ENCODE results near the gene KCNG2. TPM values are rescaled to one million over a fixed set of nuclear protein-coding genes. Genes with fewer than 3 reads are reported as not detected.

Gene KCNG2
- polyA plus RNA-seq, 1 donor = 0.46 TPM

GRCh38 chr18:79798999-79799370, 1.2 kb downstream of the KCNG2 start:
- no peak for DNase-seq (ENCODE audit: low read depth)

GRCh38 chr18:79799619-79800370, 2.1 kb downstream of the KCNG2 start:
- no peak for DNase-seq (ENCODE audit: low read depth)

DNA sequence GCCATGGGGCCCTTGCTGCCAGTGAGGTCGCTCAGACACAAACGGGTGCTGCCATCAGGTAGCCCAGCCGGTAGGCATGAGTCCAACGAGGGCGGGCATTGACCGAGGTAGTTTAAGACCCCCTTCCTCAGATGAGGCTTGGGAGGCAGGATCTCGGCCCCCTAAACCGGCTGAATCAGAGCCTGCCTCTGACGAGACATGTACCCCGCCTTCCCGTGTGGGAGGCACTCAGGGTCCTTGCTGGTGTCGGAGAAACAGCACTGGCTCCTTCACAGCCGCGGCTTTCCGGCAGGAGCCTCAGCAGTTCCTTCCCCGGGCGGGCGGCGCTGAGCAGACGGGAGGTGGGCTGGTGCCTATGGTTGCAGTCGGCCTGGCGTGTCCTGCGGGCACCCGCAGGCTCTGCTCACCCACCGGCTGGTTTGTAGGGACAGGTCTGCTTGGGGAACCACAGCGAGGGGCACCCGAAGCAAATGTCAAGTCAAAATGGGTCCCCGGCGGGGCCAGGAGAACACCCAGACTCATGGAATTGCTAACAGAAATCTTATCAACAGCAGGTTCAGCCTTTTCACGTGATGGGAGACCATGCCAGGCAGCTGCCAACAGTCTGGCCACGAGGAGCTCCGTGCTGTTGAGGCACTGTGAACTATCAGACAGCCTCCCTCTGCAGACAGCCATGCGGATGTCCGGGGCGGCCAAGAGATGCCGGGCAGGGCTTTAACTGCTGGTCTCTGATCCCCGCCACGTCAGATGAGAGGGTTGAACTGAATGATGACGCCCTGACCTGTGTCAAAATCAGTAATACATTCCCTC, 2.8 kb downstream of the KCNG2 start:
- DNase-seq (ENCODE audit: low read depth) = no peak

DNA sequence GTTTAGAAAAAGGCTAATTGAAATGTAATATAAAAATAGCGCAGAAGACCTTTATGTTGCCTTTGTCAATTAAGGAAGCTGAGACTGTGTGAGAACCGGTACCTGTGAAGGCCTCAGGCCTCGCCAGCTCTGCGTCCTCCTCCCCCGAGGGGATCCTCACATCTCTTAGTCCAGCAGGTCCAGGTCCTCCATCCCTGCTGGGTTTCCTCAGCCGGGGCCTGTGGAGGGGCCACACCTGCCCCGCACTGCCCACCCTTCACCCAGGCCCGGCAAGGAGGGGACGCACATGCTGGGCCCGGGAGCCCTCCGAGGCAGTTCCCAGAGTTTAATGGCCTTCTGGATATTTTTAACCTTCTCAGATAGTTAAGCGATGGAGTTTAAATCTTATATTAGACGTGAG, 3.5 kb downstream of the KCNG2 start:
- DNase-seq (ENCODE audit: low read depth) = no peak

- no peak for DNase-seq (ENCODE audit: low read depth)
Measured at GRCh38 chr18:79801641-79802040, 3.9 kb downstream of the KCNG2 start.

- DNase-seq (ENCODE audit: low read depth) = no peak
Measured at GRCh38 chr18:79802298-79802697, 4.6 kb downstream of the KCNG2 start.

DNA sequence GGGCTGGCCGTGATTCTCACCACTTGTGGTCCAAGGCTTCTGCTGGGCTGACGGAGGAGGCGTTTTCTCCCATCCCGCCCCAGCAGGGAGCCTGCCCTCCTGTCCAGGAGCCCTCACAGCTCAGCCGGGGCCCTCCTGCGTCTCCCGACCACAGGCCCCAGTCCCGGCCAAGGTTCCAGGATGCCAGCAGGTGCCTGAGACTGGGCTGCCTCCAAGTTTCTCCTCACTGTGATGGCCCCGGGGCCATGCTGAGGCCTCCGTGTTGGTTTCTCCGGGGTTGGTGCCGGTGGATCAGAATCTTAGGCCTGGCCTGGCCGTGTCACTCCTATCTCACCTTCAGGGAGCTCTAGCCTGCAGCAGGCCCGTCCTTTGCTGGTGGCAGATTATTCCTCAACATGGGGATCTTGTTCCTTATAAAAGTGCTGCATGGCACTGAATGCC, 5.9 kb downstream of the KCNG2 start:
- DNase-seq (ENCODE audit: low read depth) = no peak

DNA sequence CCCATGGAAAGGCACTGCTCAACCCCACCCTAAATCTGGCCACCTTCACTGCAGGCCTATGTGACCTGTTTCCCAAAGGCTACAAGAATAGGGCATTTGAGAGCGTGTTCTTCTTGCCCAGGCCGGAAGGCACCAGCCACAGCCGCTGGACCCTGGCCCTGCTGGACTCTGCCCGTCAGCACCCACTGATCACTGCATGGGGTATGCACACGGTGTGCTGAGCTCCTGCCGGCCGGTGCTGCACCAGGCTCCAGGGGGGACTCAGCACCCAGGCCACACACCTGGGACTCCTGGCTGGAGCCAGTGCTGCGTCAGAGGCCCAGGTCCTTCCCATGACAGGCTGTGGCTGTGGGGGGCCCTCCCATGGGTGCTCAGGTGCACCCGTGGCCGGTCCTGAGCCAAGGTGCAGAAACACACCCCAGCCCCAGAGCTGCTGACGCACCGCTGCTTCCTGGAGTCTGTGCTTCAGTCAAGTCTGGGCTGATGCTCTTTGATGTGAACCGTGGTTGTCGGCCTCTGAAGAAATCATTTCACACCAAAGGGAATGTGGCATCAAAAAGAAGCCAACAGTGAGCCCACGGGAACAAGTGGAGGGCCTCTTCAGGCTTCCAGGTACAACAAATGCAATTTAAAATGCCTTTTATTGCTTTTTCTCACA, 6.5 kb downstream of the KCNG2 start:
- no peak for DNase-seq (ENCODE audit: low read depth)

DNA sequence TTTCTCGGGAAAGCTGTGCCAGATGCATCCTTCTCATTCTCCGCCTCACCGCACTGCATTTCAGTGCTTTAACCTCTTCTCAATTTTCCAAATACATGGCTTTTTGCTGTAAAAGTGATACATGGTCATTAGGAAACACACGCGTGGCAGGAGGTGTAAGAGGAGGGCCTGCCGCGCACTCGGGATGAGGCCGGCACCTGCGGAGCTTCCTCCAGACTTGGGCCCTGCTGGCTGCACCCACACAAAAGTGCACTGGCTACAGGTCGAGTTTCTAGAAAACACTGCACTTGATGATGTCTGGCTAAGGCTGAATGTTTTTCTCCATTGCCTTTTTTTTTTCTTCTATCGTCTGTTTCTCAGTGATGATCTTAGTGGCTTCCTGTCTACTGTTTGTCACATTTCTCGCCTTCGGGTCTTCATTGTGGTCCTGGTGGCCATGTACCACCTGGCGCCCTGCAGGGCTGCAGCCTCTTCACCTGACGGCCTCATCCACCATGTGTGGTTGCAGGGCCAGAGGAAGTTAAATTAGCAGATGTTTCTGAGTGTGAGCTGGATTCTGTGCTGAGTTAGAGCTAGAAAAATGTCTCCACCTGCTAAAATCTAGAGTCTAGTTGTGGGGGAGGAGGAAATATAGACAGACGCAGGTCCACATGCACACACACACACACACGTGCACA, 7.6 kb downstream of the KCNG2 start:
- no peak for DNase-seq (ENCODE audit: low read depth)

GRCh38 chr18:79805926-79806487, 8.3 kb downstream of the KCNG2 start:
- no peak for DNase-seq (ENCODE audit: low read depth)

DNA sequence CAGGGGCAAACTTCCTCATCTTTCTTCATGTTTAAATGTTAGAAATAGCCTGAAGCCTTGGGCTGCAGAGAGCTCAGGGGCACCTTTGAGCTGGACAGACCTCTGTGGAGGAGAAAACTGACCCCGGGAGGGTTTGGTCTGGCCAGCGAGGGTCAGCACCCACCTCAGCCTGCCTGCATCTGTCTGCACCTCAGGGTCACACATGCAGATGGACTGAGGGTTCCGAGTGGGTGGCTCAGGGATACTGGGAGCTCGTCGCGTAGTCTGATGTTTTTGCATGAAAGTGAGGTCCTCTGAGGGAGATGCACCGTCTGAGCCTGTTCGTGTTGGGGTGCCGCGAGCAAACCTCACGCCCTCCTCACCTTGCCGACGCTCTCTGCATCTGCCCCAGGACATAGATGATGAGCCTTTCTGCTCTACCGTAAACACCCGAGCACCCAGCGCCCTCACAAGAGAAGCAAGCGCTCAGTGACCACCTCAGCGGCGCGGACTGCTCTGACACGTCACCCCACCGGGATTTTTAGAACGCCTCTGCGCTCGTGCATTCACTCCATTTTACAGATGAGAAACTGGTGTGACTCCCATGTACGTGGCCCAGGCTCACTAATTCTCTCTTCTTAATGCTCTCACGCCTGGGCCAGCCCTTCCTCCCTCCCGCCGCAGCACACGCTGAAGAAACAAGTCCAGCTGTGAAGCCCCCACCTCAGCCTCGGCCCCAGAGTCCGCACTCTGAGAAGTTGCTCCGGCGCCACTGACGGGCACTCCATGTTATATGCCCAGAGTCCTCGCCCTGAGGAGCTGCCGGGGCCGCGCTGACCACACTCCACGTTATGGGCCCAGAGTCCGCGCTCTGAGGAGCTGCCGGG, 9.5 kb downstream of the KCNG2 start:
- DNase-seq (ENCODE audit: low read depth) = no peak

GRCh38 chr18:79809482-79810192, 11.9 kb downstream of the KCNG2 start:
- no peak for DNase-seq (ENCODE audit: low read depth)

DNA sequence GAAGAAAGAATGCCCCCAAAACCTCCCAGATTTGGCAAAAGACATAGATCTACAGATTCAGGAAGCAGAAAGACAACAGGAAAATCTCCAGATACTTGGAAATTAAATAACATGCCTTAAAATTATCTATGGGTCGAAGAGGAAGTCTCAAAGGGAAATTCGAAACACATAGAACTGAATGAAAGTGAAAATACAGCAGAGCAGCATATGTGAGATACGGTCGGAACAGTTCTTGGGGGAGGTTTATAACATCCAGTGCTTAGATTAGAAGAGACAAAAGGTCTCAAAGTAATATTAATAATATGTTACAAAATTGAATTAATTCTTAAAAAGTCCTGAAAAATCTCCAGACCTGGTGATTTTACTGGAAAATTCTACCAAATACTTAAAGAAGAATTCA, 14.3 kb downstream of the KCNG2 start:
- DNase-seq (ENCODE audit: low read depth) = no peak

DNA sequence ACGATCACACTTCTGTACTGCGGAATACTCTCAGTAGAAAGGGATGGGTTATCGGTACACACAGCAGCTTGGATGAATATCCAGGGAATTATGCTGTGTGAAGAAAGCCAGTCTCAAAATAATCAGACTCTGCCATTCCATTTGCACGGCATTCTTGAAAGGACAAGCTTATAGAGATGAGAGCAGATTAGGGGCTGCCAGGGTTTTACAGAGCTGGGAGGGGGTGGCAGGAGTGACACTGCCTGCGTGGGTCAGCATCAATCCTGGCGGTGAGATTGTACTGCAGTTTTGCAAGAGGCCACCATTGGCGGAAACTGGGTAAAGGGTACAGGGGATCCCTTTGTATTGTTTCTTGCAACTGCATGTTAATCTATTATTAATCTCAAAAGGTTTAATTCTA, 16.6 kb downstream of the KCNG2 start:
- DNase-seq (ENCODE audit: low read depth) = no peak

DNA sequence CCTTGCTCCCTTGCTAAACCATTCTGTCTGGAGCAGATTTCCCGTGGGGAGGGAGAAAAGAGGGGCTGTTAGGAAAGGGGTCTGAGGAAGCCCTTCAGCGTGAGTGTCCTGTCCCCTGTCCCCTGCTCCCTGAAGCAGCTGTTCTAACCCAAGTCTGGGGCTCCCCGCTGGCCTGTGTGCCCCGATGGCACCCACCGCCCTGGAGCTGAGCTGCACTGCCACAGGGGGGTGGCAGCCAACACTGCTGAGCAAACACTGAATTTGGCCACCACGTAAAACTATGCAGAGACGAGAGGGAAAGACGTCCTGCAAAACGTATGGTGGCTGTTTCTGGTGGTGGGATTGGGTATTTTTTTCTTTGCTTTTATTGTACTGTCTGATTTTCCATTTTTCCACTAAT, 17.9 kb downstream of the KCNG2 start:
- DNase-seq (ENCODE audit: low read depth) = no peak

- no peak for DNase-seq (ENCODE audit: low read depth)
Measured at GRCh38 chr18:79816092-79816491, 18.4 kb downstream of the KCNG2 start.

- DNase-seq (ENCODE audit: low read depth) = no peak
Measured at GRCh38 chr18:79816981-79817606, 19.4 kb downstream of the KCNG2 start.

- no peak for DNase-seq (ENCODE audit: low read depth)
Measured at GRCh38 chr18:79817607-79817998, 19.9 kb downstream of the KCNG2 start.

- no peak for DNase-seq (ENCODE audit: low read depth)
Measured at GRCh38 chr18:79818036-79818435, 20.3 kb downstream of the KCNG2 start.

- DNase-seq (ENCODE audit: low read depth) = no peak
Measured at GRCh38 chr18:79818631-79819030, 20.9 kb downstream of the KCNG2 start.

Data from forelimb muscle (tissue), 1 donor.